GM12878 (cell line): ENCODE measurements around the gene KLHL22. TPM values are rescaled to one million over a fixed set of nuclear protein-coding genes. Genes with fewer than 3 reads are reported as not detected.
"Not testable (repeated sequence)": the region's sequence is repeated elsewhere in the genome, so short reads cannot be mapped to it uniquely, and the experiment has no call there.

Experiments used
- ATAC-seq: fragments of 200-7000 bp; cut with Tn5 transposase; 3 replicates; pipeline ENCODE4 v1.9.1; 2020; ENCODE audit warnings: mild to moderate bottlenecking, moderate library complexity
- BruUV-seq: library from RNA; stranded (reverse); fragments of 400-500 nt; replicated peaks from 2 replicates; lab custom pipeline; 2021; lab: Mats Ljungman, UMichigan
- CTCF ChIA-PET: fragments of 300-600 bp; sonication (Branson Sonifier 250); formaldehyde crosslinking; extraction: SDS; loops from one replicate; lab custom pipeline; 2021; ENCODE audit warnings: inconsistent platforms; lab: Yijun Ruan, JAX
- POLR2A ChIA-PET: fragments of 350-600 bp; formaldehyde crosslinking; extraction: SDS; loops from one replicate; lab custom pipeline; 2021; ENCODE audit warnings: inconsistent platforms; lab: Charles Lee
- RAD21 ChIA-PET: fragments of 300-600 bp; sonication (Branson Sonifier 250); formaldehyde crosslinking; loops from one replicate; lab custom pipeline; 2023; ENCODE audit warnings: antibody characterized with exemption; ENCODE audit not compliant: unreplicated experiment; lab: Charles Lee
- SMC1A ChIA-PET: fragments of 300-600 bp; sonication (Branson Sonifier 250); formaldehyde crosslinking; loops from one replicate; lab custom pipeline; 2023; ENCODE audit not compliant: unreplicated experiment, uncharacterized antibody; lab: Charles Lee
- DNase-seq: peaks from one replicate; pipeline ENCODE4 v3.0.0-alpha.2; 2011; ENCODE audit warnings: low read depth, low spot score
- FAIRE-seq: peaks from 3 replicates; lab custom pipeline; 2011; peaks lifted over from hg19 to GRCh38; lab: Jason Lieb, UNC
- H2AFZ ChIP-seq: 2 replicates; pipeline ENCODE4 v1.6.0; 2011; ENCODE audit warnings: low read depth, low read length, control low read depth; ENCODE audit not compliant: control insufficient read depth
- H3K27ac ChIP-seq: 2 replicates; pipeline ENCODE4 v1.5.1; 2011; ENCODE audit warnings: control low read depth; ENCODE audit not compliant: control insufficient read depth, insufficient read depth
- H3K27me3 ChIP-seq, 2 experiments: replicated peaks in 1 of 2; 2 replicates each; pipeline versions ENCODE4 v1.6.0 to v1.6.1; 2011; ENCODE audit warnings: low read length in 1 of 2; ENCODE audit not compliant: control insufficient read depth in 2 of 2, insufficient read depth in 2 of 2
- H3K36me3 ChIP-seq, 2 experiments: 2 replicates each; pipeline ENCODE4 v1.5.1; 2011; ENCODE audit warnings: low read length in 1 of 2; ENCODE audit not compliant: control insufficient read depth in 2 of 2, insufficient read depth in 2 of 2
- H3K4me1 ChIP-seq: 2 replicates; pipeline ENCODE4 v1.6.1; 2011; ENCODE audit warnings: mild to moderate bottlenecking, low read length, moderate library complexity, mixed read lengths; ENCODE audit not compliant: control insufficient read depth, insufficient read depth
- H3K4me2 ChIP-seq: 2 replicates; pipeline ENCODE4 v1.6.0; 2011; ENCODE audit warnings: control low read depth; ENCODE audit not compliant: control insufficient read depth, insufficient read depth
- H3K4me3 ChIP-seq: fragments of 200-600 bp; sonication (generic); 2 replicates; pipeline ENCODE4 v1.5.1; 2016
- H3K79me2 ChIP-seq: 2 replicates; pipeline ENCODE4 v1.6.0; 2011; ENCODE audit warnings: low read length; ENCODE audit not compliant: control insufficient read depth, insufficient read depth
- H3K9ac ChIP-seq: 2 replicates; pipeline ENCODE4 v1.8.0; 2011; ENCODE audit warnings: low read length, control low read depth, mixed read lengths; ENCODE audit not compliant: control insufficient read depth, insufficient read depth
- H3K9me3 ChIP-seq: replicated peaks from 3 replicates; pipeline ENCODE4 v1.5.1; 2011; ENCODE audit warnings: mild to moderate bottlenecking, low read length; ENCODE audit not compliant: control insufficient read depth, insufficient read depth
- H4K20me1 ChIP-seq: 2 replicates; pipeline ENCODE4 v1.6.0; 2011; ENCODE audit not compliant: control insufficient read depth, insufficient read depth
- HCFC1 ChIP-seq: fragments of 150-350 bp; IDR thresholded peaks from 2 replicates; pipeline ENCODE4 v1.6.1; 2014; ENCODE audit warnings: low read length
- NBN ChIP-seq: fragments of 450-650 bp; IDR thresholded peaks from 2 replicates; pipeline ENCODE4 v1.6.1; 2016
- NFYA ChIP-seq: IDR thresholded peaks from 2 replicates; pipeline ENCODE4 v1.6.1; 2011; ENCODE audit warnings: low read depth, mild to moderate bottlenecking, low read length, improper control_type of control experiment, borderline replicate concordance
- RB1 ChIP-seq: fragments of 450-650 bp; formaldehyde crosslinking; IDR thresholded peaks from 2 replicates; pipeline ENCODE4 v1.6.1; 2017; ENCODE audit warnings: mild to moderate bottlenecking, borderline replicate concordance
- SREBF1 ChIP-seq: IDR thresholded peaks from 2 replicates; pipeline ENCODE4 v1.6.1; 2012; ENCODE audit warnings: mild to moderate bottlenecking, low read length
- ZNF207 ChIP-seq: fragments of 450-650 bp; IDR thresholded peaks from 2 replicates; pipeline ENCODE4 v1.6.1; 2014; ENCODE audit warnings: antibody characterized with exemption, mild to moderate bottlenecking, borderline replicate concordance
- ZNF217 ChIP-seq: fragments of 450-650 bp; IDR thresholded peaks from 2 replicates; pipeline ENCODE4 v1.6.1; 2017; ENCODE audit warnings: antibody characterized with exemption, mild to moderate bottlenecking
- ZSCAN29 ChIP-seq: fragments of 450-650 bp; IDR thresholded peaks from 2 replicates; pipeline ENCODE4 v1.6.1; 2017; ENCODE audit warnings: mild to moderate bottlenecking, moderate library complexity
- WGBS: methylation state at CpG from one replicate; pipeline ENCODE4 v1.1.6; 2016; ENCODE audit warnings: low lambda C conversion rate; ENCODE audit not compliant: insufficient replicate concordance, insufficient coverage; ENCODE audit errors: missing lambda C conversion rate; 5-methylcytosine and 5-hydroxymethylcytosine counted together
- in situ Hi-C: fragments of 300-500 bp; cut with MboI; formaldehyde crosslinking; loops from 9 replicates; pipeline ENCODE4 v1.14.3; 2018; ENCODE audit warnings: mixed read lengths
- intact Hi-C: fragments of 100-400 bp; cut with micrococcal nuclease; formaldehyde crosslinking; loops from one replicate; pipeline ENCODE4 v1.14.2; 2022; ENCODE audit not compliant: unreplicated experiment
- polyA plus RNA-seq, 11 experiments: library from polyadenylated mRNA; depleted of rRNA in 4 of 11; unstranded in 6 of 11; stranded (reverse) in 5 of 11; fragments of >200 nt; fragmentation: Nextera tagmentation in 4 of 11; fragmentation: Illumina TruSeq in 1 of 11; extraction: Ambion mirVana in 4 of 11; extraction: Trizol in 1 of 11; gene quantifications; 1 replicate in 1 of 11; 2 replicates in 10 of 11; pipeline versions ENCODE4 v1.2.1 to v1.2.3, GENCODE V29; 2011 to 2016; ENCODE audit warnings: inconsistent platforms in 2 of 11, missing spikeins in 2 of 11, low read depth in 1 of 11
- total RNA-seq, 4 experiments: library from RNA; depleted of rRNA in 3 of 4; stranded (reverse); fragments of >200 nt in 3 of 4; fragmentation: Illumina TruSeq in 1 of 4; extraction: Trizol in 1 of 4; gene quantifications; 2 replicates each; pipeline versions ENCODE4 v1.2.1 to v1.2.3, GENCODE V29; 2013 to 2021

Gene KLHL22
- total and polyA plus RNA-seq, 10 of the 15 experiments (the other 5 are each of a cell fraction or from before 2014, with no cell fraction given): 0.06 to 22.1 (median 14.2) TPM

GRCh38 chr22:20542055-20542454 is 46.5 kb upstream of the KLHL22 start (continued):
- no peak for TF ChIP-seq SREBF1
- TF ChIP-seq ZNF217: no peak
- no peak for TF ChIP-seq NFYA

- POLR2A ChIA-PET, H3K27me3 ChIP-seq, H3K4me3 ChIP-seq, H3K4me2 ChIP-seq, FAIRE-seq, H3K9ac ChIP-seq, H4K20me1 ChIP-seq, H3K4me1 ChIP-seq, DNase-seq, H3K9me3 ChIP-seq, H3K79me2 ChIP-seq, in situ Hi-C loops, SMC1A ChIA-PET, ATAC-seq, H2AFZ ChIP-seq, H3K27ac ChIP-seq, BruUV-seq, intact Hi-C loops: not testable (repeated sequence)
- 97% methylated on average over 8 of the region's 8 CpGs for WGBS
- peaks cover 19 to 33% of the 10 kb centered on the region in 2 experiments; a peak in 3 of 4 replicates for H3K36me3 ChIP-seq
- ChIA-PET CTCF (interaction anchor here (1.6 kb wide), 1 partner anchor 25 kb away, joined by 3 read pairs; no protein-coding TSS in a partner anchor), RAD21 (interaction anchor here (0.6 kb wide), 1 partner anchor 32 kb away, joined by 4 read pairs; no protein-coding TSS in a partner anchor)
These were observed 43.3 kb upstream of the KLHL22 start for GRCh38 chr22:20538875-20539274.

- SMC1A ChIA-PET: interaction anchor here (0.7 kb wide), 1 partner anchor 15 kb away, joined by 3 read pairs; no protein-coding TSS in a partner anchor
- Histone ChIP-seq H3K9me3 (no peaks in the 10 kb centered on the region), H4K20me1 (no peaks in the 10 kb centered on the region; the same call in none of the 2 replicates)
- TF ChIP-seq ZNF207: no peak
- TF ChIP-seq RB1: no peak
- TF ChIP-seq ZSCAN29: no peak
- TF ChIP-seq HCFC1: no peak
- TF ChIP-seq NBN: no peak
- TF ChIP-seq, all 136 proteins: peak for 0
- Histone ChIP-seq H3K79me2 (peaks cover 8% of the 10 kb centered on the region), H3K4me2 (no peak overlapping the region), H3K27ac (no peak overlapping the region), H2AFZ (no peak overlapping the region), H3K36me3 (peaks cover 24 to 33% of the 10 kb centered on the region in 2 experiments; a peak in 3 of 4 replicates), H3K9ac (no peak overlapping the region), H3K4me3 (no peak overlapping the region), H3K27me3 (no peaks in the 10 kb centered on the region), H3K4me1 (no peaks in the 10 kb centered on the region)
- ATAC-seq (no peak), FAIRE-seq (no peak), DNase-seq (no peak)
- in situ Hi-C loops (no loop called here), intact Hi-C loops (no loop called here)
- RAD21 ChIA-PET: no interaction called here
- CTCF ChIA-PET: no interaction called here
- POLR2A ChIA-PET: interaction anchor here (0.6 kb wide), 1 partner anchor 26 kb away, joined by 3 read pairs; no protein-coding TSS in a partner anchor
- WGBS: 98% methylated on average over 7 of the region's 7 CpGs
- no TSS peak for BruUV-seq
These were observed 42.4 kb upstream of the KLHL22 start for GRCh38 chr22:20537983-20538382.
